Mucosa of gallbladder (tissue), 1 donor: ENCODE results near the gene TAS2R38. TPM values are rescaled to one million over a fixed set of nuclear protein-coding genes. Genes with fewer than 3 reads are reported as not detected.
A peak's percentile ranks its signal among the peaks of the same experiment; 100 is the strongest.

ENCODE experiments used
- DNase-seq: peaks from one replicate; pipeline ENCODE4 v3.0.0-alpha.2; 2020; ENCODE audit warnings: low spot score
- total RNA-seq: library from RNA; stranded (reverse); gene quantifications from one replicate; pipeline ENCODE4 v1.2.1, GENCODE V29; 2021
- donor health status: DM: no; HTN: no; CAD: no.

TAS2R38 gene
- total RNA-seq, 1 donor from 2014 or later, result not detected

GRCh38 chr7:141976524-141977245 lies 3.1 kb upstream of the TAS2R38 start:
- no peak for DNase-seq

- peak; percentile 76 for DNase-seq
Observed at GRCh38 chr7:141975806-141976523, 2.4 kb upstream of the TAS2R38 start.

DNA sequence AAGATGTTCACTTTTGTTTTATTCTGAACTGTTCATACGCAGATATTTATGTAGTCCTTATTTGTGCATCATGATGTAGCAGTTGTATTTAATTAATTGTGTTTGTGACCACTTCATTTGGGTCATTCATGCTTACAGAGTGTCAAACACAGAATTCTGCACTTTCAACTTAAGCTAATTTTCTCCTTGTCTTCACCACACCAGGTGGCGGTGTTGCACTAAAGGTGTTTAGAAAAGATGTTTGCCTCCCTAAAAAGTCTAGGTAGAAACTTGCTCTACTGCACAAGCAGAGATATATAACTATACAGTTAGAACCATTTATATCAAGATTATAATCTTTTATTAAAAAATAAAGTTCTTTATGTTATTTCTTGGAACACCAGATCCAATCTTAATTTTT lies 1.3 kb upstream of the TAS2R38 start:
- DNase-seq, result peak; percentile 22

GRCh38 chr7:141960687-141961422 lies 12.7 kb downstream of the TAS2R38 start:
- no peak for DNase-seq

GRCh38 chr7:141956084-141956483 lies 17.5 kb downstream of the TAS2R38 start:
- DNase-seq, result no peak

DNA sequence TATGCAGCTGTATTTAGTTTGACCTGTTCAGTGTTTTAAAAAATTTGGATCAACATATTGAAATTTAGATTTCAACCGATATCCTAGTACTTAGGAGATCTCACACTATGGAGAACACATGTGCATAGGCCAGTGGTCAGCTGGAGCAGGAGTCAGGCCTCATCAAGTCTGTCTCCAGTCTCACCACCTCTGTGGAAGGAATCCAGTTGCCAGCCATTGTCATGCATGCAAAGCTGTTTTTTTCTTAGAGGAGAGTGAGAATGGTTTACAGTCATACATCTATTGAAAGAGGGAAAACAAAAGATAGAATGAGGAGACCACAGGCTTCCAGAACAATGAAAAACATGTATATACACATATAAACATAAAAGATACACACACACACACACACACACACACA lies 19.2 kb downstream of the TAS2R38 start:
- no peak for DNase-seq

GRCh38 chr7:141952461-141952860 lies 21.1 kb downstream of the TAS2R38 start:
- DNase-seq, result no peak

- DNase-seq, result no peak
Observed at GRCh38 chr7:141950806-141951205, 22.8 kb downstream of the TAS2R38 start.

- no peak for DNase-seq
Observed at GRCh38 chr7:141949911-141950310, 23.7 kb downstream of the TAS2R38 start.

GRCh38 chr7:141949451-141949850 lies 24.1 kb downstream of the TAS2R38 start:
- no peak for DNase-seq

GRCh38 chr7:141949021-141949420 lies 24.6 kb downstream of the TAS2R38 start:
- DNase-seq, result no peak

- no peak for DNase-seq
Observed at GRCh38 chr7:141946796-141947195, 26.8 kb downstream of the TAS2R38 start, which contains the start of gene CLEC5A. Gene CLEC5A (minus strand): TSS chr7:141946974. CDS start chr7:141946292, 682 bp downstream.

DNA sequence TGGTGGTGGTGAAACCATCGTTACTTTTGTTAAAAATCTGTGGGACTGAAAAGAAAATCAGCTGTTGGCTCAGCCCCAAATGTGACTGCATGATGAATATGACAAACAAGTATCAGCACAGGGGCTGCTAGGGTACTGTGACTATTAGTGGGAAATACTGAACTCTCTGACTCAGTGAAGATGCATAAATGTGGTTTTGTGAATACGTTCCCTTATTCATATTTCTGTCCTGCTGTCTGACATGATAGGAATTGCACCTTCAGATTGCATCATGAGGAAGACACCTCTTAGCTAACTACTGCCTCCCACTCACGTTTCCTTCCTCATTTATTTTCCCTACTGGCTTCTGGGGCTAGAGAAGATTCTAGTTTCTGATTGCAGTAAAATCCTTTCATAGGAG lies 28.2 kb downstream of the TAS2R38 start:
- no peak for DNase-seq

DNA sequence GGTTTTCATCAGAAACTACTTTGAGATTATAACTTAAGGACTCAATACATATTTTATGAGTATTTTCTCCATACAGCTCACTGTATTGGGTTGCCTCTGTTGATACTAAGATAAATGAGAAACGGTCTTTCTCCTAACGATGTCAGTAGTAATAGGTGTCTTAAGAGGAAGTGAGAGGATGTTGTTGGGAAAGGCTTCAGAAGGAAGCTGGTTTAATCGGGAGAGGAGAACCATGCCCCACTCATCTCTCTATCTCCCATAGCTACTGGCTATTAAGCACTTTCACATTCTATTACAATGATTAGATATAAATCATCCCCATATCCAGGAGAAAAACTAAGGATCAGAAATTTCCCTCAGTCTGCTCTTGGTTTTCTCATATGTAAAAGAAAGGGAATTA lies 28.8 kb downstream of the TAS2R38 start:
- DNase-seq, result no peak

DNA sequence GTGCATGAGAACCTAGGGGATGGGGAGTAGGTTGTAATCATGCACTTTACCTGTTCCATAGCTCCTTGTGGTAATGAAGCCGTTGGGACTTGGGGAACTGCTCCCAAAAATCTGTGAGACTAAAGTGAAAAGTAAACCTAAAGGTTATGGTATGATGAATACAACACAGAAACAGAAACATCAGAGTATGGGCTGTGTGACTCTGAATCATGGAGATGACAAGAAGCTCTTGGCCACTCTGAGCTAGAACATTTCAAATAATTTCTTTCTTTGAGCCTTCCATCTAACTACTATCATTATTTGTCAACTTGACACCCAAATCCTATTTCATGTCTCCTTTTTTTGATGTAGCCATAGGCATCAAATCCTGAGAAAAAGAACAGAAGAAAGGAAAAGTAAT lies 29.7 kb downstream of the TAS2R38 start:
- no peak for DNase-seq

DNA sequence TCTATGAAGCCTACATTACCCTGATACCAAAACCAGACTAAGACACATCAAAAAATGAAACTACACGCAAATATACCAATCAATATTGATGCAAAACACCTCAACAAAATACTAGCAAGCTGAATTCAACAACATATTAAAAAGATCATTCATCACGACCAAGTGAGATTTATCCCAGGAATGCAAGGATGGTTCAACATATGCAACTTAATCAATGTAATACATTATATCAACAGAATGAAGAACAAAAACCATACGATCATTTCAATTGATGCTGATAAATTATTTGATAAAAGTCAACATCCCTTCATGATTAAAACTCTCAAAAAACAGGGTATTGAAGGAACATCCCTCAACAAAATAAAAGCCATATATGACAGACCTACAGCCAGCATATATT lies 32.5 kb downstream of the TAS2R38 start:
- no peak for DNase-seq

- no peak for DNase-seq
Observed at GRCh38 chr7:141930211-141930610, 43.4 kb downstream of the TAS2R38 start.

DNA sequence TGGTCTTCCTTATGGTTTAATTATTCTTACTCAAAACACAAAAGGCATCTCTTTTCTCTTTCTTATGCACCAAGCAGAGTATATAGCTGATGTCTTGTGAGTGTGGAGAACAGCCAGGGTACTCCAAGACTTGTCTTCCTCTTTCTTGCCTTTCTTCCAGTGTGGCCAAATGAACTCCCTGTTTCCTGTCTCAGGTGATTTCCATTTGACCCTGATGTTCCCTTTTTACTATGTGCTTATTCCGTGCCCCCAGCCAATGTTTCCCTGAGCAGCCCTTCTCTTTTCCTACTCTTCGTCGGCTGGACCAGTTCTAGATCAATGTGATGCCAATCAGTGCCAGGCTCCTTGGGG lies 44.8 kb downstream of the TAS2R38 start:
- DNase-seq, result no peak

DNA sequence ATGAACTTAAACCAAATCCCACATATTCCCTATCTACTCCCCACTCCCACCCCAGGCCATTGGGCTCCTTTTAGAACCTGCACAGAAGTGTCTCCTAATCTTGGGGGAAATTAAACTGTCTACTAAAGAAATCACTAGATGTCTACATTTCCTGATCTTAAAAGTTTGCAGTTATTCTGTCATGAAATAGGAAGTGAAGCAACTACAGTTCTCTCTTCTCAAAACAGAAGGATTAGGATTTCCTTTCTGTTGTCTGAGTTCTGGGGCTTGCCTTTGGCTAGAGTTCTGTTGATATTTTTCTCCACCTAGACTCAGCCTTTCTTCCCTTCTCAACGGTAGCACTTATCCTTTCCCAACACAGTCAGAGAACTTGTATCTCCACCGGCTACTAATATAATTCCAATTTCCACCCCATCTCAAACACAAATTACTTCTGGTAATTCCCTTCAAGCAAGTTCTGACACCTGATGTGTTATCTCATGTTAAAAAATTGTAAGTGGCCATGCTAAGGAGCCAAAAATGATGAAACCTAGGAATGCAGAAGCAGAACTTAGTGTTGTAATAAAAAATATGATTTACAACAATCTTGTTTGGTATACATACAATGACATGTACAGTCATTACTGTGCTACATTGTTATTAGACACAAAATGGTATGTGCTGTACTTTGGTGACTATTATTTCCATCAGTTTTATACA lies 45.3 kb downstream of the TAS2R38 start:
- no peak for DNase-seq
